Esophagus muscularis mucosa (tissue), 4 donors: ENCODE data around the gene MRAP2.

Source experiments
- CTCF ChIP-seq, 3 experiments: fragments of 200-600 bp in 2 of 3; fragments of 450-650 bp in 1 of 3; sonication (generic) in 2 of 3; IDR thresholded peaks; one replicate each; pipeline ENCODE4 v1.5.1; 2017 to 2019; ENCODE audit warnings: antibody characterized with exemption in 3 of 3, mild to moderate bottlenecking in 2 of 3, moderate library complexity in 1 of 3
- EP300 ChIP-seq: sonication (generic); formaldehyde crosslinking; IDR thresholded peaks from one replicate; pipeline ENCODE4 v1.6.1; 2017; ENCODE audit warnings: antibody characterized with exemption
- POLR2A ChIP-seq: fragments of 450-650 bp; IDR thresholded peaks from one replicate; pipeline ENCODE4 v1.6.1; 2017; ENCODE audit warnings: antibody characterized with exemption, moderate library complexity, mild to moderate bottlenecking, low read depth
- POLR2AphosphoS5 ChIP-seq, 2 donors: sonication (generic); formaldehyde crosslinking; IDR thresholded peaks; one replicate each; pipeline ENCODE4 v1.6.1; 2017; ENCODE audit warnings: antibody characterized with exemption in 2 of 2

GRCh38 chr6:84013354-84013753 is 20.2 kb upstream of the MRAP2 start:
- TF ChIP-seq POLR2AphosphoS5 (IDR thresholded peaks at IDR 0.05) (no peak), CTCF (IDR thresholded peaks at IDR 0.05) (no peak), POLR2A (no peak), EP300 (no peak)
